ENCODE results near the gene ANAPC13. TPM values are rescaled to one million over a fixed set of nuclear protein-coding genes. Genes with fewer than 3 reads are reported as not detected.

Gene ANAPC13
- total RNA-seq, 3 donors from 2014 or later, result 44.1 to 47.6 (median 47.1) TPM

- ATAC-seq (no peak), DNase-seq (no peak)
- peaks cover 11% of the 10 kb centered on the region for H3K9me3 Mint-ChIP-seq
- peaks cover 20% of the 10 kb centered on the region for H3K27me3 Mint-ChIP-seq (ENCODE audit: low read depth)
- no peak overlapping the region for H3K4me3 Mint-ChIP-seq
- peaks cover 5% of the 10 kb centered on the region for H3K36me3 Mint-ChIP-seq (ENCODE audit: insufficient read depth)
- H3K4me1 Mint-ChIP-seq (ENCODE audit: low read depth), result no peaks in the 10 kb centered on the region
Observed at GRCh38 chr3:134449951-134450350, 35.8 kb downstream of the ANAPC13 start.

GRCh38 chr3:134449277-134449676 lies 36.5 kb downstream of the ANAPC13 start:
- ATAC-seq, result no peak
- peaks cover 16% of the 10 kb centered on the region for H3K9me3 Mint-ChIP-seq
- no peak overlapping the region for H3K4me3 Mint-ChIP-seq

GRCh38 chr3:134448664-134449063 lies 37.1 kb downstream of the ANAPC13 start:
- H3K4me3 Mint-ChIP-seq, result no peak overlapping the region
- ATAC-seq (no peak), DNase-seq (no peak)
- H3K4me1 Mint-ChIP-seq (ENCODE audit: low read depth), result no peaks in the 10 kb centered on the region
- peaks cover 25% of the 10 kb centered on the region for H3K27me3 Mint-ChIP-seq (ENCODE audit: low read depth)
- peaks cover 16% of the 10 kb centered on the region for H3K9me3 Mint-ChIP-seq
- peaks cover 6% of the 10 kb centered on the region for H3K36me3 Mint-ChIP-seq (ENCODE audit: insufficient read depth)

More at GRCh38 chr3:134449277-134449676, 36.5 kb downstream of the ANAPC13 start:
- Mint-ChIP-seq H3K4me1 (ENCODE audit: low read depth) (no peaks in the 10 kb centered on the region), H3K36me3 (ENCODE audit: insufficient read depth) (peaks cover 6% of the 10 kb centered on the region), H3K27me3 (ENCODE audit: low read depth) (peaks cover 25% of the 10 kb centered on the region)
- DNase-seq, result no peak

- ATAC-seq, result no peak
- Mint-ChIP-seq H3K4me3 (no peak overlapping the region), H3K4me1 (ENCODE audit: low read depth) (no peaks in the 10 kb centered on the region), H3K9me3 (peaks cover 16% of the 10 kb centered on the region), H3K36me3 (ENCODE audit: insufficient read depth) (peaks cover 6% of the 10 kb centered on the region), H3K27me3 (ENCODE audit: low read depth) (peaks cover 24% of the 10 kb centered on the region)
- DNase-seq, result no peak
Observed at GRCh38 chr3:134447351-134447750, 38.4 kb downstream of the ANAPC13 start.

GRCh38 chr3:134446800-134447199 lies 39.0 kb downstream of the ANAPC13 start:
- H3K4me1 Mint-ChIP-seq (ENCODE audit: low read depth), result no peaks in the 10 kb centered on the region

GRCh38 chr3:134445636-134446035 lies 40.1 kb downstream of the ANAPC13 start:
- Mint-ChIP-seq H3K27me3 (ENCODE audit: low read depth) (peaks cover 37% of the 10 kb centered on the region), H3K4me1 (ENCODE audit: low read depth) (no peaks in the 10 kb centered on the region), H3K9me3 (peaks cover 16% of the 10 kb centered on the region), H3K4me3 (no peak overlapping the region), H3K36me3 (ENCODE audit: insufficient read depth) (peaks cover 6% of the 10 kb centered on the region)
- DNase-seq, result no peak
- no peak for ATAC-seq

More at GRCh38 chr3:134446800-134447199, 39.0 kb downstream of the ANAPC13 start:
- no peak for ATAC-seq
- Mint-ChIP-seq H3K27me3 (ENCODE audit: low read depth) (peaks cover 28% of the 10 kb centered on the region), H3K4me3 (no peak overlapping the region), H3K9me3 (peaks cover 16% of the 10 kb centered on the region), H3K36me3 (ENCODE audit: insufficient read depth) (peaks cover 6% of the 10 kb centered on the region)
- no peak for DNase-seq

GRCh38 chr3:134445095-134445494 lies 40.7 kb downstream of the ANAPC13 start:
- Mint-ChIP-seq H3K36me3 (ENCODE audit: insufficient read depth) (peaks cover 6% of the 10 kb centered on the region), H3K4me1 (ENCODE audit: low read depth) (no peaks in the 10 kb centered on the region), H3K9me3 (peaks cover 16% of the 10 kb centered on the region), H3K4me3 (no peak overlapping the region), H3K27me3 (ENCODE audit: low read depth) (peaks cover 38% of the 10 kb centered on the region)
- ATAC-seq, result no peak
- no peak for DNase-seq

GRCh38 chr3:134441821-134442220 lies 44.0 kb downstream of the ANAPC13 start:
- no peak for ATAC-seq
- Mint-ChIP-seq H3K4me1 (ENCODE audit: low read depth) (no peaks in the 10 kb centered on the region), H3K4me3 (no peak overlapping the region), H3K36me3 (ENCODE audit: insufficient read depth) (peaks cover 6% of the 10 kb centered on the region), H3K9me3 (peaks cover 16% of the 10 kb centered on the region), H3K27me3 (ENCODE audit: low read depth) (peaks cover 39% of the 10 kb centered on the region)
- no peak for DNase-seq

- no peaks in the 10 kb centered on the region for H3K4me1 Mint-ChIP-seq (ENCODE audit: low read depth)
- DNase-seq (no peak), ATAC-seq (no peak)
- H3K9me3 Mint-ChIP-seq, result peaks cover 16% of the 10 kb centered on the region
- H3K36me3 Mint-ChIP-seq (ENCODE audit: insufficient read depth), result peaks cover 6% of the 10 kb centered on the region
- H3K4me3 Mint-ChIP-seq, result no peak overlapping the region
- peaks cover 41% of the 10 kb centered on the region for H3K27me3 Mint-ChIP-seq (ENCODE audit: low read depth)
Observed at GRCh38 chr3:134441321-134441720, 44.5 kb downstream of the ANAPC13 start.

- Mint-ChIP-seq H3K36me3 (ENCODE audit: insufficient read depth) (no peaks in the 10 kb centered on the region), H3K4me3 (no peak overlapping the region), H3K9me3 (no peaks in the 10 kb centered on the region), H3K27me3 (ENCODE audit: low read depth) (peaks cover 28% of the 10 kb centered on the region), H3K4me1 (ENCODE audit: low read depth) (no peaks in the 10 kb centered on the region)
- DNase-seq, result no peak
- ATAC-seq, result no peak
Observed at GRCh38 chr3:134437211-134437752, 48.5 kb downstream of the ANAPC13 start.

GRCh38 chr3:134432236-134432635 lies 53.5 kb downstream of the ANAPC13 start:
- Mint-ChIP-seq H3K36me3 (ENCODE audit: insufficient read depth) (no peaks in the 10 kb centered on the region), H3K4me3 (no peak overlapping the region), H3K4me1 (ENCODE audit: low read depth) (no peaks in the 10 kb centered on the region), H3K27me3 (ENCODE audit: low read depth) (peaks cover 16% of the 10 kb centered on the region), H3K9me3 (no peaks in the 10 kb centered on the region)
- ATAC-seq, result no peak
- no peak for DNase-seq

GRCh38 chr3:134430950-134431445 lies 54.8 kb downstream of the ANAPC13 start:
- Mint-ChIP-seq H3K4me1 (ENCODE audit: low read depth) (no peaks in the 10 kb centered on the region), H3K9me3 (no peaks in the 10 kb centered on the region), H3K4me3 (no peak overlapping the region), H3K27me3 (ENCODE audit: low read depth) (peaks cover 9% of the 10 kb centered on the region), H3K36me3 (ENCODE audit: insufficient read depth) (no peaks in the 10 kb centered on the region)
- no peak for DNase-seq
- ATAC-seq, result no peak

- ATAC-seq, result no peak
- no peaks in the 10 kb centered on the region for H3K4me1 Mint-ChIP-seq (ENCODE audit: low read depth)
- no peaks in the 10 kb centered on the region for H3K36me3 Mint-ChIP-seq (ENCODE audit: insufficient read depth)
- no peak for DNase-seq
- H3K4me3 Mint-ChIP-seq, result no peak overlapping the region
- no peaks in the 10 kb centered on the region for H3K9me3 Mint-ChIP-seq
- peaks cover 8% of the 10 kb centered on the region for H3K27me3 Mint-ChIP-seq (ENCODE audit: low read depth)
Observed at GRCh38 chr3:134430174-134430573, 55.6 kb downstream of the ANAPC13 start.

- peaks cover 7% of the 10 kb centered on the region for H3K27me3 Mint-ChIP-seq (ENCODE audit: low read depth)
- no peaks in the 10 kb centered on the region for H3K4me1 Mint-ChIP-seq (ENCODE audit: low read depth)
- H3K4me3 Mint-ChIP-seq, result no peak overlapping the region
- DNase-seq (no peak), ATAC-seq (no peak)
- H3K9me3 Mint-ChIP-seq, result no peaks in the 10 kb centered on the region
- H3K36me3 Mint-ChIP-seq (ENCODE audit: insufficient read depth), result no peaks in the 10 kb centered on the region
Observed at GRCh38 chr3:134428401-134428800, 57.4 kb downstream of the ANAPC13 start.
